HCT116 (cell line): ENCODE measurements around the gene CGB1.

ENCODE experiments used
- CEBPB ChIP-seq: IDR thresholded peaks from 2 replicates; pipeline ENCODE4 v1.6.1; 2012; ENCODE audit warnings: low read depth
- CTCF ChIP-seq, 3 experiments: fragments of 200-600 bp in 1 of 3; sonication (generic) in 1 of 3; IDR thresholded peaks in 2 of 3; conservative IDR thresholded peaks in 1 of 3; 2 replicates each; pipeline ENCODE4 v1.5.1; 2012 to 2017; ENCODE audit warnings: low read depth in 2 of 3, low read length in 2 of 3, antibody characterized with exemption in 1 of 3, borderline replicate concordance in 1 of 3, control low read depth in 1 of 3, mild to moderate bottlenecking in 1 of 3, mixed read lengths in 1 of 3, mixed run types in 1 of 3, moderate library complexity in 1 of 3; ENCODE audit not compliant: insufficient read depth in 1 of 3
- MAX ChIP-seq: IDR thresholded peaks from 2 replicates; pipeline ENCODE4 v1.6.1; 2012

GRCh38 chr19:49085868-49086232 is 49.2 kb upstream of the CGB1 start:
- TF ChIP-seq CTCF (IDR thresholded peaks at IDR 0.05 in 2 of 3, conservative IDR thresholded peaks at IDR 0.05 in 1 of 3; ENCODE audit: borderline replicate concordance in 1 of 3, insufficient read depth in 1 of 3, low read depth in 2 of 3, low read length in 2 of 3) (no peak), CEBPB (no peak), MAX (no peak)
